Mesendoderm (in vitro differentiated cells): Measurements from ENCODE around the gene IL25.

Experiments used
- DNase-seq: peaks from one replicate; pipeline ENCODE4 v3.0.0; 2013
- H2AK5ac ChIP-seq: 2 replicates; pipeline ENCODE4 v1.6.1; 2013; ENCODE audit warnings: low read length, inconsistent platforms
- H2BK120ac ChIP-seq: 2 replicates; pipeline ENCODE4 v1.6.1; 2013; ENCODE audit warnings: low read depth, mild to moderate bottlenecking, low read length, moderate library complexity, mixed read lengths
- H2BK15ac ChIP-seq: replicated peaks from 2 replicates; pipeline ENCODE4 v1.6.1; 2013; ENCODE audit warnings: low read depth, mild to moderate bottlenecking, moderate library complexity
- H2BK5ac ChIP-seq: 2 replicates; pipeline ENCODE4 v1.6.1; 2013; ENCODE audit warnings: low read length, inconsistent platforms
- H3K18ac ChIP-seq: 2 replicates; pipeline ENCODE4 v1.6.1; 2013; ENCODE audit warnings: mild to moderate bottlenecking, low read length, mixed read lengths
- H3K23ac ChIP-seq: one replicate; pipeline ENCODE4 v1.6.1; 2013; ENCODE audit warnings: low read length
- H3K27ac ChIP-seq: 2 replicates; pipeline ENCODE4 v1.5.1; 2013; ENCODE audit warnings: low read depth, mild to moderate bottlenecking, inconsistent platforms, low read length, moderate library complexity
- H3K27me3 ChIP-seq: 2 replicates; pipeline ENCODE4 v1.6.1; 2013; ENCODE audit warnings: low read length, control low read depth, mild to moderate bottlenecking, inconsistent platforms; ENCODE audit not compliant: insufficient read depth, poor library complexity
- H3K36me3 ChIP-seq: 2 replicates; pipeline ENCODE4 v1.6.1; 2013; ENCODE audit warnings: low read length, inconsistent platforms; ENCODE audit not compliant: control insufficient read depth, insufficient read depth
- H3K4ac ChIP-seq: one replicate; pipeline ENCODE4 v1.6.1; 2013; ENCODE audit warnings: low read depth, mild to moderate bottlenecking, low read length, moderate library complexity
- H3K4me1 ChIP-seq: 2 replicates; pipeline ENCODE4 v1.6.1; 2013; ENCODE audit warnings: low read depth, low read length, inconsistent platforms; ENCODE audit not compliant: control insufficient read depth
- H3K4me2 ChIP-seq: 2 replicates; pipeline ENCODE4 v1.6.1; 2013; ENCODE audit warnings: low read length
- H3K4me3 ChIP-seq: 2 replicates; pipeline ENCODE4 v1.5.1; 2013; ENCODE audit warnings: mild to moderate bottlenecking, low read length
- H3K56ac ChIP-seq: one replicate; pipeline ENCODE4 v1.6.1; 2013; ENCODE audit warnings: low read length
- H3K79me1 ChIP-seq: 2 replicates; pipeline ENCODE4 v1.6.1; 2013; ENCODE audit warnings: low read length, inconsistent platforms
- H3K79me2 ChIP-seq: 2 replicates; pipeline ENCODE4 v1.6.1; 2013; ENCODE audit warnings: mild to moderate bottlenecking, low read length; ENCODE audit not compliant: control insufficient read depth, insufficient read depth
- H3K9ac ChIP-seq: 2 replicates; pipeline ENCODE4 v1.6.1; 2013; ENCODE audit warnings: low read length, inconsistent platforms
- H4K5ac ChIP-seq: one replicate; pipeline ENCODE4 v1.6.1; 2013; ENCODE audit warnings: low read length
- H4K8ac ChIP-seq: one replicate; pipeline ENCODE4 v1.6.1; 2013; ENCODE audit warnings: low read depth, mild to moderate bottlenecking, control low read depth, low read length, moderate library complexity
- WGBS: extraction: QIAGEN DNeasy Blood & Tissue Kit; methylation state at CpG from one replicate; pipeline ENCODE4 v1.1.7; 2013; ENCODE audit warnings: low lambda C conversion rate, missing lambda C conversion rate; ENCODE audit not compliant: insufficient coverage; ENCODE audit errors: extremely low coverage; 5-methylcytosine and 5-hydroxymethylcytosine counted together

The IL25 gene

DNA sequence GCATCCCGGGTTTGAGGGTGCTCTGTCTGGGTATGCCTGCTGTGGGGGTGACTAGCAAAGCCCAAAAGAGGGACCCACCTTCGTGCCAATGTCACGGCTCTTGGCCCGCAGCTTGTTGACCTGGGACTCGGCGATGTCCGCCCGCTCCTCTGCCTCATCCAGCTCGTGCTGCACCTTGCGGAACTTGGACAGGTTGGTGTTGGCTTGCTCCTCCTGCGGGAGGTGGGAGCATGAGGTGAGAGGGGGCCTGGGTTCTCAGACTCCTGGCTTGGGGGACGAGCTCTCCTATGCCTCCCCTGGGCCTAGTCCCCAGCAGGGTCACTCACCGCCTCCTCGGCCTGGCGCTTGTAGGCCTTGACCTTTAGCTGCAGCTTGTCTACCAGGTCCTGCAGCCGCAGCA, 41.1 kb downstream of the IL25 start:
- Histone ChIP-seq H2AK5ac (no peak overlapping the region), H3K18ac (no peak overlapping the region), H3K4me1 (no peaks in the 10 kb centered on the region), H2BK120ac (no peak overlapping the region), H4K5ac (no peak overlapping the region), H2BK5ac (no peak overlapping the region), H3K9ac (no peak overlapping the region), H3K79me1 (no peaks in the 10 kb centered on the region), H3K4me3 (no peak overlapping the region), H3K23ac (no peak overlapping the region), H3K36me3 (no peaks in the 10 kb centered on the region), H3K4ac (no peak overlapping the region), H3K79me2 (no peaks in the 10 kb centered on the region), H3K56ac (no peak overlapping the region), H2BK15ac (no peak overlapping the region), H4K8ac (no peak overlapping the region), H3K4me2 (no peak overlapping the region), H3K27ac (no peak overlapping the region), H3K27me3 (no peaks in the 10 kb centered on the region)
- WGBS = no CpG with 5 or more reads among the region's 16 CpGs
- DNase-seq = no peak

DNA sequence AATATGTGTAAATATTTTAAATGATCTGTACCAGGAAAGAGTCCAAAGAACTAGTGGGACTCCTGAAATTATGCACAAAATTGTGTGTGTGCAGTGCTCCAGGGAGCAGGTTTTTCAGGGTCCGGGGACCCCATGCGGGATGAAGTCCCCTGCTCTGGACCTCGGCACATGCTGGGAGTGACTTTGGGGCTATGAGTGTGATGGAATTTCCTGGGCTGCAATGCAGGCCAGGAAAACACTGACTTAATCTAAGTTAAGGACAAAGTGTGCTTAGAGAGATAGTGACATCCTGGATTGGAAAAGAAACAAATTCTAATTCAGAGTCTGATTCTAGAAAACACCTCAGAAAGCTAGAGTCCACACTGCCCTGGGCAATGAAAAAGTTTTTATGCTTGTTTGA, 41.6 kb downstream of the IL25 start:
- H3K56ac ChIP-seq = no peak overlapping the region
- H3K27ac ChIP-seq = no peak overlapping the region
- no peak overlapping the region for H3K9ac ChIP-seq
- no peaks in the 10 kb centered on the region for H3K4me1 ChIP-seq
- no peaks in the 10 kb centered on the region for H3K27me3 ChIP-seq
- H4K5ac ChIP-seq = no peak overlapping the region
- no peak overlapping the region for H4K8ac ChIP-seq
- no peak overlapping the region for H3K23ac ChIP-seq
- no peak overlapping the region for H2BK5ac ChIP-seq
- H3K4me2 ChIP-seq = no peak overlapping the region
- no peak overlapping the region for H3K4ac ChIP-seq
- H3K79me2 ChIP-seq = no peaks in the 10 kb centered on the region
- no peak overlapping the region for H3K4me3 ChIP-seq
- no peaks in the 10 kb centered on the region for H3K36me3 ChIP-seq
- no peaks in the 10 kb centered on the region for H3K79me1 ChIP-seq
- H3K18ac ChIP-seq = no peak overlapping the region
- WGBS = no CpG with 5 or more reads among the region's 3 CpGs
- no peak for DNase-seq
- no peak overlapping the region for H2BK15ac ChIP-seq
- no peak overlapping the region for H2AK5ac ChIP-seq
- no peak overlapping the region for H2BK120ac ChIP-seq

DNA sequence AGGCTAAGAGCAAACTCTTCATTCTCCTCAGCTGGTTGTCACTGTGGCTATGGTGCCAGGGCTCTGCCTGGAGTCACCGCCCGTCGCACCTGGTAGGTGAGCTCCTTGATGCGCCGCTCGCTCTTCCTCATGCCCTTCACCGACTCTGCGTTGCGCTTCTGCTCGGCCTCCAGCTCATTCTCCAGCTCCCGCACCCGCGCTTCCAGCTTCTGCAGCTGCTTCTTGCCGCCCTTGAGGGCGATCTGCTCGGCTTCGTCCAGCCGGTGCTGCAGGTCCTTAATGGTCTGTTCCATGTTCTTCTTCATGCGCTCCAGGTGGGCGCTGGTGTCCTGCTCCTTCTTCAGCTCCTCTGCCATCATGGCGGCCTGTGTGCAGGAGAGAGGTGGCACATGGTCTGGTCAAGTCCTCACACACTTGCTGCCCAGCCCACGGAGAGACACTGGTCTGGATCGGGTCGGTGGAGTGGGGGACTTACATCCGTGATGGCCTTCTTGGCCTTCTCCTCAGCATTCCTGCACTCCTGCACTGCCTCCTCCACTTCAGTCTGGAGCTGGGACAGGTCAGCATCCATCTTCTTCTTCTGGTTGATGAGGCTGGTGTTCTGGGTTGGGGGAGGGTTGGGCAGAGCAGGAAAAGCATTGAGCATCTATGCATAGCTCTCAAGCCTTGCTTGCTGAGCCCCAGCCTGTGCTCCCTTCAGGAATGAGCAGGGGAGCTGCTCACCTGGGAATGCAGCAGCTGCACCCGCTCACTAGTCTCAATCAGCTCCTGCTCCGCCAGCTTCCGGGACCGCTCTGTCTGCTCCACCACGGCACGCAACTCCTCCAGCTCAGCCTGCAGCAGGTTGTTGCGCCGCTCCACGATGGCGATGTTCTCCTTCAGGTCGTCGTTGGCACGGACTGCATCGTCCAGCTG, 42.6 kb downstream of the IL25 start:
- H3K9ac ChIP-seq = no peak overlapping the region
- no peak overlapping the region for H3K27ac ChIP-seq
- H3K56ac ChIP-seq = no peak overlapping the region
- H3K79me2 ChIP-seq = no peaks in the 10 kb centered on the region
- no peak overlapping the region for H3K4ac ChIP-seq
- no CpG with 5 or more reads among the region's 39 CpGs for WGBS
- H3K4me1 ChIP-seq = no peaks in the 10 kb centered on the region
- no peaks in the 10 kb centered on the region for H3K36me3 ChIP-seq
- H2BK15ac ChIP-seq = no peak overlapping the region
- no peak overlapping the region for H3K4me2 ChIP-seq
- no peak overlapping the region for H2AK5ac ChIP-seq
- no peak overlapping the region for H2BK5ac ChIP-seq
- H3K27me3 ChIP-seq = no peaks in the 10 kb centered on the region
- H3K18ac ChIP-seq = no peak overlapping the region
- no peak overlapping the region for H3K4me3 ChIP-seq
- no peaks in the 10 kb centered on the region for H3K79me1 ChIP-seq
- no peak overlapping the region for H4K8ac ChIP-seq
- H3K23ac ChIP-seq = no peak overlapping the region
- no peak for DNase-seq
- no peak overlapping the region for H2BK120ac ChIP-seq
- no peak overlapping the region for H4K5ac ChIP-seq

DNA sequence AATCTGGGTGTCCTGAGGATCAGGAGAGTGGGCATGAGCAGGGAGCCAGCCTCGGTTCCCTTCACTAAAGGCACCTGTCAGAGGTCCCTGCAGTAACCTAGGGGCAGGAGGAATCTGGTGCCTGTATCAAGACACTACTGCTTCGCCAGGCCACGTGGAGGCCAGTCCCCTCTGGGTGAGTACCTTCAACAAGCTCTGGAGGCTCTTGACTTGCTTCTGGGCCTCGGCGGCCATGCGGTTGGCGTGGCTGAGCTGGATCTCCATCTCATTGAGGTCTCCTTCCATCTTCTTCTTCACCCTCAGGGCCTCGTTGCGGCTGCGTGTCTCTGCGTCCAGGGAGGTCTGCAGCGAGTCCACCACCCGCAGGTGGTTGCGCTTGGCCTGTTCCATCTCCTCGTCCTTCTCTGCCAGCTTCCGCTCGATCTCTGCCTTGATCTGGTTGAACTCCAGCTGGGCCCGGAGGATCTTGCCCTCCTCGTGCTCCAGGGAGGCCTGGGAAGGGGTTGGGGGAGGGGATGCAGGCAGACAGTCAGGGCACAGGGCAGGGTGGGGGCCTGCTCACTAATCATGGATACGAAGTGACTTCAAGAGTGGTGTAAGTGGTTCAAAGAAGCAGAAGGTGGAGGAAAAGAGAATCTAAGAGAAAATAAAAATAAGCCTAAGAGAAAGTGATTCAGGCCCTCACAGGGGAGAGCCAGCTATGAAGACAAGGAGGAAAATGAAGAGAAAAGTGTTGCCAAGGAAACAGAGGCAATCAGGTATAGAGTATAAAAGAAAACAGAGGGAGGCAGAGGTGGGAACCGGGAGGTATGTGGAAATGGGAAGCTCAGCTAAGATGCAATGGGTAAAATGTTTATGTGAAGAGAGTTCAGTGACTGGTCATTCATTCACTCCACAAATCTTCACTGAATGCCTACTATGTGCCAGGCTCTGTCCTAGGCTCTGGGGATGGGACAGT, 43.5 kb downstream of the IL25 start:
- no peak for DNase-seq
- no peaks in the 10 kb centered on the region for H3K27me3 ChIP-seq
- H3K23ac ChIP-seq = no peak overlapping the region
- WGBS = no CpG with 5 or more reads among the region's 21 CpGs
- no peak overlapping the region for H3K4me2 ChIP-seq
- H3K36me3 ChIP-seq = no peaks in the 10 kb centered on the region
- H3K4me1 ChIP-seq = no peaks in the 10 kb centered on the region
- no peak overlapping the region for H2BK15ac ChIP-seq
- no peak overlapping the region for H4K8ac ChIP-seq
- no peak overlapping the region for H2AK5ac ChIP-seq
- no peak overlapping the region for H4K5ac ChIP-seq
- H3K79me2 ChIP-seq = no peaks in the 10 kb centered on the region
- no peak overlapping the region for H3K9ac ChIP-seq
- H3K79me1 ChIP-seq = no peaks in the 10 kb centered on the region
- H3K18ac ChIP-seq = no peak overlapping the region
- no peak overlapping the region for H3K4ac ChIP-seq
- no peak overlapping the region for H3K56ac ChIP-seq
- no peak overlapping the region for H2BK120ac ChIP-seq
- no peak overlapping the region for H2BK5ac ChIP-seq
- no peak overlapping the region for H3K27ac ChIP-seq
- no peak overlapping the region for H3K4me3 ChIP-seq

DNA sequence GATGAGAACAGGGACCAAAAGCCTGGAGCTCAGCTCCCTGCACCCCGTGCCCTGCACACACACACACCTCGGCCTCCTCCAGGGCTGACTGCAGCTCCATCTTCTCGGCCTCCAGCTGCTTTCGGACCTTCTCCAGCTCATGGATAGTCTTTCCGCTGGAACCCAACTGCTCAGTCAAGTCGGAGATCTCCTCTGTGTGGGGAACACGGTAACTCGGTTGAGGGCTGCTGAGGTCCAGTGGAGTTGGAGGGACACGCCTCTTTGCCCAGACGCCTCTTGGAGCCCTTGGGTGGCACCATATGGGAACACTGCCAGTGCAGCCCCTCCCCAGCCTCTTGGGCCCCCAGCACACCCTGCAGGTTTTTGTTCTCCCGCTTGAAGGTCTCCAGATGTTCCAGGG, 44.2 kb downstream of the IL25 start:
- no peak overlapping the region for H2BK15ac ChIP-seq
- no peaks in the 10 kb centered on the region for H3K36me3 ChIP-seq
- H2BK5ac ChIP-seq = no peak overlapping the region
- H3K23ac ChIP-seq = no peak overlapping the region
- no peak overlapping the region for H3K4ac ChIP-seq
- WGBS = no CpG with 5 or more reads among the region's 11 CpGs
- H3K4me1 ChIP-seq = no peaks in the 10 kb centered on the region
- no peak overlapping the region for H3K56ac ChIP-seq
- H3K9ac ChIP-seq = no peak overlapping the region
- H2AK5ac ChIP-seq = no peak overlapping the region
- no peaks in the 10 kb centered on the region for H3K79me2 ChIP-seq
- H4K5ac ChIP-seq = no peak overlapping the region
- H2BK120ac ChIP-seq = no peak overlapping the region
- H3K4me3 ChIP-seq = no peak overlapping the region
- no peak overlapping the region for H3K18ac ChIP-seq
- no peak overlapping the region for H4K8ac ChIP-seq
- no peaks in the 10 kb centered on the region for H3K27me3 ChIP-seq
- H3K4me2 ChIP-seq = no peak overlapping the region
- H3K79me1 ChIP-seq = no peaks in the 10 kb centered on the region
- DNase-seq = no peak
- no peak overlapping the region for H3K27ac ChIP-seq
